ENCODE measurements around the gene DIAPH3. TPM values are rescaled to one million over a fixed set of nuclear protein-coding genes. Genes with fewer than 3 reads are reported as not detected.

The DIAPH3 gene
- total and polyA plus RNA-seq, 2 donors (not counting 1 experiment from before 2014, with no cell fraction given) = 0.03 to 0.10 TPM

DNA sequence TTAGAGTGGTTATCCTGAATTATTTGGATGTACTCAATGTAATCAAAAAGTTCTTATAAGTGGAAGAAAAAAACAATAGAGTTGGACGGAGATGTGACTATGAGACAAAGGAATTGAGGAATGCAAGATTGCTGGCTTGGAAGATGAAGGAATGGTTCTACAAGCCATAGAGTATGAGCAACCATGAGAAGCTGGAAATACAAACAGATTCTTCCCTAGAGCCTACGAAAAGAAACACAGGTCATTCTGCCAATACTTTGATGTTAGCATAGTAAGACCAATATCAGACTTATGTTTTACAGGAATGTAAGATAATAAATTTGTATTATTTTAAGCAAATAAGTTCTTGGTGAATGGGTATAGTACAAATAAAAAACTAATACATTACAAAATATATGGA lies 249.2 kb downstream of the DIAPH3 start:
- ChIA-PET POLR2A (no interaction called here), CTCF (no interaction called here)
- H4K20me1 ChIP-seq (ENCODE audit: control insufficient read depth, insufficient read depth, low read length, poor library complexity, severe bottlenecking) = no peaks in the 10 kb centered on the region
- Mint-ChIP-seq H3K4me3 (no peak overlapping the region), H3K9me3 (ENCODE audit: insufficient read depth) (no peaks in the 10 kb centered on the region), H3K27me3 (no peaks in the 10 kb centered on the region), H3K4me1 (no peaks in the 10 kb centered on the region), H3K27ac (no peak overlapping the region)
- H3K36me3 ChIP-seq (replicated peaks in 1 of 2; ENCODE audit: control extremely low read depth in 1 of 2, control insufficient read depth in 1 of 2, extremely low read depth in 1 of 2, insufficient read depth in 2 of 2, low read length in 1 of 2) = no peaks in the 10 kb centered on the region
- H3K79me2 ChIP-seq (ENCODE audit: control insufficient read depth, insufficient read depth, low read length) = no peaks in the 10 kb centered on the region
- no peak overlapping the region for H3K4me2 ChIP-seq (replicated peaks; ENCODE audit: low read depth, low read length, poor library complexity, severe bottlenecking)
- no peaks in the 10 kb centered on the region for H3K9me3 ChIP-seq (ENCODE audit: control extremely low read depth in 1 of 3, control insufficient read depth in 2 of 3, insufficient read depth in 1 of 3, low read length in 2 of 3)
- H3K27ac ChIP-seq (ENCODE audit: low read length in 2 of 2) = no peak overlapping the region
- intact Hi-C loops (cut with micrococcal nuclease) = no loop called here
- H3K9ac ChIP-seq (ENCODE audit: low read length) = no peak overlapping the region
- DNase-seq (no peak), ATAC-seq (ENCODE audit: low read depth) (no peak)
- no peak overlapping the region for H2AFZ ChIP-seq (ENCODE audit: insufficient read depth, low read depth, low read length, poor library complexity, severe bottlenecking)
- no peaks in the 10 kb centered on the region for H3K27me3 ChIP-seq (replicated peaks in 1 of 4; ENCODE audit: control extremely low read depth in 1 of 4, control insufficient read depth in 3 of 4, insufficient read depth in 4 of 4, low read length in 3 of 4)
- H3K4me3 ChIP-seq (ENCODE audit: control extremely low read depth in 1 of 5, extremely low read depth in 1 of 5, insufficient read depth in 1 of 5, low read depth in 2 of 5, low read length in 4 of 5) = no peak overlapping the region
- H3K4me1 ChIP-seq (ENCODE audit: control insufficient read depth in 2 of 2, insufficient read depth in 2 of 2, low read length in 2 of 2) = no peaks in the 10 kb centered on the region
- WGBS (ENCODE audit: insufficient coverage) = 100% methylated on average over 1 of the region's 2 CpGs
- no peak for TF ChIP-seq CTCF (IDR thresholded peaks at IDR 0.05)
- TF ChIP-seq EZH2 (IDR thresholded peaks at IDR 0.05; ENCODE audit: borderline replicate concordance, insufficient read depth, low read depth, low read length, poor library complexity, severe bottlenecking) = no peak

GRCh38 chr13:59906413-59907049 lies 257.2 kb downstream of the DIAPH3 start:
- no peak overlapping the region for H3K4me3 ChIP-seq (ENCODE audit: control extremely low read depth in 1 of 5, extremely low read depth in 1 of 5, insufficient read depth in 1 of 5, low read depth in 2 of 5, low read length in 4 of 5)
- H3K27ac ChIP-seq (ENCODE audit: low read length in 2 of 2) = no peak overlapping the region
- H3K9me3 Mint-ChIP-seq (ENCODE audit: insufficient read depth) = no peaks in the 10 kb centered on the region
- no peak overlapping the region for H3K4me3 Mint-ChIP-seq
- ChIA-PET POLR2A (no interaction called here), CTCF (no interaction called here)
- no peaks in the 10 kb centered on the region for H3K79me2 ChIP-seq (ENCODE audit: control insufficient read depth, insufficient read depth, low read length)
- ATAC-seq (ENCODE audit: low read depth) (no peak), DNase-seq (no peak)
- no peaks in the 10 kb centered on the region for H4K20me1 ChIP-seq (ENCODE audit: control insufficient read depth, insufficient read depth, low read length, poor library complexity, severe bottlenecking)
- WGBS (ENCODE audit: insufficient coverage) = no CpG with 5 or more reads among the region's 7 CpGs
- TF ChIP-seq CTCF (IDR thresholded peaks at IDR 0.05) (no peak), EZH2 (IDR thresholded peaks at IDR 0.05; ENCODE audit: borderline replicate concordance, insufficient read depth, low read depth, low read length, poor library complexity, severe bottlenecking) (no peak)
- H3K27me3 Mint-ChIP-seq = no peaks in the 10 kb centered on the region
- H3K4me1 Mint-ChIP-seq = no peaks in the 10 kb centered on the region
- no peaks in the 10 kb centered on the region for H3K9me3 ChIP-seq (ENCODE audit: control extremely low read depth in 1 of 3, control insufficient read depth in 2 of 3, insufficient read depth in 1 of 3, low read length in 2 of 3)
- H3K27me3 ChIP-seq (replicated peaks in 1 of 4; ENCODE audit: control extremely low read depth in 1 of 4, control insufficient read depth in 3 of 4, insufficient read depth in 4 of 4, low read length in 3 of 4) = no peaks in the 10 kb centered on the region
- no peak overlapping the region for H3K27ac Mint-ChIP-seq
- no peak overlapping the region for H3K4me2 ChIP-seq (replicated peaks; ENCODE audit: low read depth, low read length, poor library complexity, severe bottlenecking)
- H3K36me3 ChIP-seq (replicated peaks in 1 of 2; ENCODE audit: control extremely low read depth in 1 of 2, control insufficient read depth in 1 of 2, extremely low read depth in 1 of 2, insufficient read depth in 2 of 2, low read length in 1 of 2) = no peaks in the 10 kb centered on the region
- intact Hi-C loops (cut with micrococcal nuclease) = no loop called here
- H2AFZ ChIP-seq (ENCODE audit: insufficient read depth, low read depth, low read length, poor library complexity, severe bottlenecking) = no peak overlapping the region
- H3K9ac ChIP-seq (ENCODE audit: low read length) = no peak overlapping the region
- no peaks in the 10 kb centered on the region for H3K4me1 ChIP-seq (ENCODE audit: control insufficient read depth in 2 of 2, insufficient read depth in 2 of 2, low read length in 2 of 2)
